K562 (cell line): ENCODE data around the gene SURF4. TPM values are rescaled to one million over a fixed set of nuclear protein-coding genes. Genes with fewer than 3 reads are reported as not detected.

Experiments used
- E2F3 ChIP-seq: fragments of 250-450 bp; sonication (Bioruptor Pico); IDR thresholded peaks from 2 replicates; pipeline ENCODE4 v1.4.0; 2020; ENCODE audit warnings: mild to moderate bottlenecking
- EWSR1 ChIP-seq: fragments of 450-650 bp; IDR thresholded peaks from 2 replicates; pipeline ENCODE4 v1.6.1; 2018; ENCODE audit warnings: borderline replicate concordance, mild to moderate bottlenecking, low read depth, moderate library complexity; ENCODE audit not compliant: partially characterized antibody
- GATAD2A ChIP-seq: fragments of 450-650 bp; IDR thresholded peaks from 2 replicates; pipeline ENCODE4 v1.6.1; 2017
- KAT7 ChIP-seq: sonication (generic); formaldehyde crosslinking; IDR thresholded peaks from 2 replicates; pipeline ENCODE4 v1.8.0; 2022; ENCODE audit warnings: missing genetic modification reagents, mild to moderate bottlenecking, borderline replicate concordance
- KLF16 ChIP-seq: IDR thresholded peaks from 2 replicates; pipeline ENCODE4 v1.6.1; 2016; ENCODE audit warnings: antibody characterized with exemption
- MTA2 ChIP-seq: fragments of 450-650 bp; IDR thresholded peaks from 2 replicates; pipeline ENCODE4 v1.6.1; 2016; ENCODE audit warnings: low read depth
- MXI1 ChIP-seq: IDR thresholded peaks from 2 replicates; pipeline ENCODE4 v1.6.1; 2011; ENCODE audit warnings: low read depth, mild to moderate bottlenecking, improper control_type of control experiment, low read length
- NRF1 ChIP-seq, 2 experiments: fragments of 450-650 bp; IDR thresholded peaks in 1 of 2; conservative IDR thresholded peaks in 1 of 2; 2 replicates each; pipeline ENCODE4 v1.6.1; 2014; ENCODE audit warnings: mild to moderate bottlenecking in 2 of 2
- OTX1 ChIP-seq: fragments of 450-650 bp; formaldehyde crosslinking; IDR thresholded peaks from 2 replicates; pipeline ENCODE4 v1.4.0; 2022; ENCODE audit warnings: mild to moderate bottlenecking
- PKNOX1 ChIP-seq: fragments of 450-650 bp; IDR thresholded peaks from 2 replicates; pipeline ENCODE4 v1.6.1; 2016
- SIN3B ChIP-seq: fragments of 450-650 bp; IDR thresholded peaks from 2 replicates; pipeline ENCODE4 v1.6.1; 2017; ENCODE audit warnings: low read depth, mild to moderate bottlenecking, moderate library complexity
- THAP7 ChIP-seq: fragments of 250-450 bp; sonication (Bioruptor Pico); IDR thresholded peaks from 2 replicates; pipeline ENCODE4 v1.5.0; 2021
- XRCC5 ChIP-seq: fragments of 200-400 bp; formaldehyde crosslinking; IDR thresholded peaks from 2 replicates; pipeline ENCODE4 v1.6.1; 2017; ENCODE audit warnings: low read depth, mild to moderate bottlenecking, low read length
- ZBTB9 ChIP-seq: fragments of 450-650 bp; formaldehyde crosslinking; IDR thresholded peaks from 2 replicates; pipeline ENCODE4 v1.4.0; 2020; ENCODE audit warnings: mild to moderate bottlenecking, moderate library complexity
- ZNF277 ChIP-seq: fragments of 250-450 bp; sonication (Bioruptor Pico); IDR thresholded peaks from 2 replicates; pipeline ENCODE4 v1.8.0; 2022; ENCODE audit warnings: inconsistent platforms, mild to moderate bottlenecking, moderate library complexity, borderline replicate concordance
- ZNF740 ChIP-seq, 3 experiments: fragments of 200-800 bp in 1 of 3; sonication (Bioruptor generic) in 1 of 3; sonication (generic) in 1 of 3; formaldehyde crosslinking in 1 of 3; IDR thresholded peaks; 2 replicates each; pipeline versions ENCODE4 v1.6.1 to v1.8.0; 2016 to 2022; ENCODE audit warnings: mild to moderate bottlenecking in 2 of 3, missing compliant biosample characterization in 2 of 3, missing genetic modification characterization in 2 of 3, missing genetic modification reagents in 1 of 3
- ZNF75A ChIP-seq: fragments of 450-650 bp; formaldehyde crosslinking; IDR thresholded peaks from 2 replicates; pipeline ENCODE4 v1.4.0; 2020; ENCODE audit warnings: mild to moderate bottlenecking
- ZNF766 ChIP-seq: fragments of 200-800 bp; sonication (Bioruptor generic); conservative IDR thresholded peaks from 2 replicates; pipeline ENCODE4 v1.6.1; 2016; ENCODE audit warnings: missing genetic modification characterization, missing compliant biosample characterization
- polyA plus RNA-seq, 8 experiments: library from polyadenylated mRNA; depleted of rRNA in 4 of 8; stranded (reverse) in 5 of 8; unstranded in 3 of 8; fragments of >200 nt; fragmentation: Nextera tagmentation in 2 of 8; fragmentation: Illumina TruSeq in 1 of 8; extraction: Ambion mirVana in 2 of 8; extraction: Trizol in 1 of 8; gene quantifications; 2 replicates each; pipeline versions ENCODE4 v1.2.1 to v1.2.3, GENCODE V29; 2011 to 2014; ENCODE audit warnings: inconsistent platforms in 1 of 8, missing spikeins in 1 of 8
- total RNA-seq, 7 experiments: library from RNA; depleted of rRNA in 6 of 7; stranded (reverse); fragments of >200 nt in 6 of 7; fragmentation: Illumina TruSeq in 2 of 7; extraction: Trizol in 2 of 7; gene quantifications; 2 replicates each; pipeline versions ENCODE4 v1.2.1 to v1.2.3, GENCODE V29; 2011 to 2021; ENCODE audit warnings: low replicate concordance in 1 of 7

The SURF4 gene
- total and polyA plus RNA-seq, 9 of the 15 experiments (the other 6 are each of a cell fraction or from before 2014, with no cell fraction given): 8.4 to 176 (median 130) TPM

GRCh38 chr9:133417541-133418461 is 41.9 kb upstream of the SURF4 start, which contains the start of gene REXO4 (continued):
- TF ChIP-seq ZNF277 (CRISPR knock-in tag): no peak
- 0 out of 2 replicates have a peak, but pooled peaks have one; percentile 74 for TF ChIP-seq MXI1
- TF ChIP-seq PKNOX1: peak; percentile 78
- 0 out of 2 replicates have a peak, but pooled peaks have one; percentile 24 for TF ChIP-seq GATAD2A
- TF ChIP-seq ZBTB9 (CRISPR knock-in tag): no peak
- TF ChIP-seq ZNF766 (CRISPR knock-in tag): no peak
- no peak for TF ChIP-seq ZNF75A (CRISPR knock-in tag)
- TF ChIP-seq E2F3 (CRISPR knock-in tag): 0 out of 2 replicates have a peak, but pooled peaks have one; percentile 18
- TF ChIP-seq EWSR1: no peak
- no peak for TF ChIP-seq ZNF740 (CRISPR knock-in tag; IDR thresholded peaks at IDR 0.05)
- no peak for TF ChIP-seq ZNF740 (tag; IDR thresholded peaks at IDR 0.05)
- peak; percentile 68; the same call in 1 of the 2 replicates for TF ChIP-seq OTX1
- TF ChIP-seq KAT7 (CRISPR knock-in tag): peak; percentile 39; the same call in 1 of the 2 replicates
- peak; percentile 17; the same call in 1 of the 2 replicates for TF ChIP-seq MTA2
- no peak for TF ChIP-seq KLF16
- 0 out of 2 replicates have a peak, but pooled peaks have one; percentile 5 for TF ChIP-seq THAP7 (CRISPR knock-in tag)
- TF ChIP-seq NRF1 (conservative IDR thresholded peaks at IDR 0.05 in 1 of 2, IDR thresholded peaks at IDR 0.05 in 1 of 2): peak; percentile 86 to 88
- peak; percentile 98 for TF ChIP-seq XRCC5
- TF ChIP-seq SIN3B: peak; percentile 94
